Smooth muscle cell of the brain vasculature (primary cell): ENCODE measurements around the gene KIF24.
"Not testable (repeated sequence)": the region's sequence is repeated elsewhere in the genome, so short reads cannot be mapped to it uniquely, and the experiment has no call there.

Experiments used
- DNase-seq: peaks from one replicate; pipeline ENCODE4 v3.0.0-alpha.2; 2012; ENCODE audit warnings: low read depth, low spot score

KIF24 gene

GRCh38 chr9:34328987-34329832 lies at the start of gene KIF24, which contains the start of gene NUDT2:
Gene KIF24 (minus strand): TSS chr9:34329268. CDS start chr9:34311346, 17,922 bp downstream.
Gene NUDT2 (plus strand): TSS chr9:34329569. CDS start chr9:34339040, 9,471 bp downstream.
- DNase-seq: peak; percentile 99

GRCh38 chr9:34378376-34379060 lies 49.5 kb upstream of the KIF24 start:
- DNase-seq: no peak

- DNase-seq: no peak
These were observed 48.3 kb upstream of the KIF24 start for GRCh38 chr9:34377404-34377746.

- no peak for DNase-seq
These were observed 47.7 kb upstream of the KIF24 start, which contains the start of gene MYORG for GRCh38 chr9:34376596-34377403. Gene MYORG (minus strand): TSS chr9:34376898. CDS start chr9:34372943, 3,955 bp downstream.

GRCh38 chr9:34375901-34376595 lies 47.0 kb upstream of the KIF24 start:
- no peak for DNase-seq

GRCh38 chr9:34374905-34375552 lies 46.0 kb upstream of the KIF24 start:
- no peak for DNase-seq

GRCh38 chr9:34374339-34374738 lies 45.3 kb upstream of the KIF24 start:
- DNase-seq: no peak

GRCh38 chr9:34373749-34374148 lies 44.7 kb upstream of the KIF24 start:
- DNase-seq: no peak

GRCh38 chr9:34372467-34373011 lies 43.5 kb upstream of the KIF24 start:
- no peak for DNase-seq

GRCh38 chr9:34371886-34372466 lies 42.9 kb upstream of the KIF24 start:
- no peak for DNase-seq

- DNase-seq: no peak
These were observed 42.2 kb upstream of the KIF24 start for GRCh38 chr9:34370970-34371880.

GRCh38 chr9:34370335-34370969 lies 41.4 kb upstream of the KIF24 start:
- DNase-seq: no peak

GRCh38 chr9:34369636-34370035 lies 40.6 kb upstream of the KIF24 start:
- DNase-seq: no peak

GRCh38 chr9:34368796-34369195 lies 39.7 kb upstream of the KIF24 start:
- DNase-seq: not testable (repeated sequence)

- DNase-seq: not testable (repeated sequence)
These were observed 38.8 kb upstream of the KIF24 start for GRCh38 chr9:34367751-34368410.

- DNase-seq: no peak
These were observed 37.3 kb upstream of the KIF24 start for GRCh38 chr9:34366365-34366764.

GRCh38 chr9:34365282-34365681 lies 36.2 kb upstream of the KIF24 start:
- no peak for DNase-seq
